ENCODE data around the gene ARHGAP18.

The ARHGAP18 gene

DNA sequence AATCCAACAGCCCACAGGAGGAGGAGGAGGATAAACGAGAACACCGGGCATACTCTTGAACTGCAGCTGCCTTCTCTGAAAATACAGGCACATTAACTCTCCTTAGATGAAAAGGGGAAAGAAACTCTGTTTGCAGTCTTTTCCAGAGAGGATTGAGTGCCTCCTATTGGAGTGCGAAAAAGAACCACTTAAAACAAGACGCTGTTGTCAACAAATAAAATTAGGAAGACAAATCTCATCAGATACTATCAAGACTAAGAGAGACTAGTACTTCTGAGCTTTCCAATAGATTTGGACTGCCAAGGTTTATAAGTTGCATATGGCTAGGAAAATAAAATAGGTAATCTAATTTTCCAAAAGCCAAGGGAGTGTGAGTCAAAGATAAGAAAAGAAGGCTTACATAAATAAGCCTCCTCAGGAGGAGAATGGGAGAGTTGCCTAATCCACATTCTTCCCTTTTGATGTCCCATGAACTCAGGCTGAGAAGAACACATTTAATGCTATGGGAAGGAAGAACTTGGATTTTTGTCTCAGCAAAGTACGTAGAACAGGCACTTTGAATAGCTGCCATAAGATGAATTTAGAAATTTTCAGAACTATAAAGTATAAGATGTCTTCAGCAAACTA, 154.7 kb downstream of the ARHGAP18 start:
- Histone ChIP-seq H4K20me1 (no peaks in the 10 kb centered on the region), H3K9ac (no peak overlapping the region), H3K4me1 (no peaks in the 10 kb centered on the region), H3K36me3 (peaks cover 0 to 81% (median 0%) of the 10 kb centered on the region in 11 experiments; a peak in 4 of 22 replicates), H3K9me3 (replicated peaks in 1 of 11) (peaks cover 0 to 4% (median 0%) of the 10 kb centered on the region in 11 experiments; a peak in 2 of 22 replicates), H3K4me3 (no peak overlapping the region), H3K4me2 (no peak overlapping the region), H3K27ac (no peak overlapping the region), H3K27me3 (no peaks in the 10 kb centered on the region)
- no peak for TF ChIP-seq Cebpa-rat (IDR thresholded peaks at IDR 0.05)

DNA sequence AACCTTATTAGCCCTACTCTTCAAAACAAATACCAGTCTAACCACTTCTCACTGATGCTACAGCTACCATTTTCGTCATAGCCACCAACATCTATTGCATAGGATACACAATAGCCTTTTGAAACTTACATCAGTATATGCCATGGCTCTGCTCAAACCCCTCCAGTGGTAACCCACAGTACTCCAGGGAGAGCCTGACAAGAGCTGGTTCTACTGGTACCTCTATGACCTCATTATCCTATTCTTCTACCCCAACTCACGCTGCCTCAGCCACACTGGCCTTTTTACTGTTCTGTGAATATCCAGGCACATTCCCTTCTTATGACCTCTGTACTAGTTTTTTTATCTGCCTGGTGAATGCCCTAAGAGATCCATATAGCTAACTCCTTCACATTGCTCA, 157.6 kb downstream of the ARHGAP18 start:
- H4K20me1 ChIP-seq: no peaks in the 10 kb centered on the region
- H3K27me3 ChIP-seq: no peaks in the 10 kb centered on the region
- peaks cover 0 to 87% (median 0%) of the 10 kb centered on the region in 11 experiments; a peak in 5 of 22 replicates for H3K36me3 ChIP-seq
- H3K9ac ChIP-seq: no peak overlapping the region
- H3K27ac ChIP-seq: no peak overlapping the region
- no peak for TF ChIP-seq Cebpa-rat (IDR thresholded peaks at IDR 0.05)
- H3K4me1 ChIP-seq: peaks cover 3 to 16% (median 4%) of the 10 kb centered on the region in 10 experiments; a peak in 17 of 20 replicates
- H3K9me3 ChIP-seq (replicated peaks in 1 of 11): no peaks in the 10 kb centered on the region
- H3K4me2 ChIP-seq: no peak overlapping the region
- H3K4me3 ChIP-seq: no peak overlapping the region

DNA sequence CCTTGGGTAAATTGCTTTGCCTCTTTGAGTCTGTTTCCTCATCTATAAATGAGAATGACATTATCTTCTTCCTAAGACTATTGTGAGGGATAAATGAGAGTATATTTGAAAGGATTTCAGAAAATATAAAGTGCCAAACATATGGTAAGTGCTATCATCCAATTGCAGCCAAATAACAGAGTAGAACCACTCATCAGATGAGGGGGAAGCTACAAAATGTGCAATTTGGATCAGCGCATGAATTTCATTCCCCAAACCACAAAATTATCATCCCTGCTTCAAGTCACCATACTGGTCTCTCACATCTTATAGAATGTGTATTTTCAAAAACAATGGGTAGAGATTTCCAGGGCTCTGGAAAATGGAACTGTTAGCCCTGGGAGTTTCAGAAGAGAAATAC, 158.5 kb downstream of the ARHGAP18 start:
- Histone ChIP-seq H4K20me1 (no peaks in the 10 kb centered on the region), H3K4me3 (no peak overlapping the region), H3K9me3 (replicated peaks in 1 of 11) (no peaks in the 10 kb centered on the region), H3K4me2 (no peak overlapping the region), H3K27ac (no peak overlapping the region), H3K9ac (no peak overlapping the region), H3K36me3 (peaks cover 0 to 86% (median 0%) of the 10 kb centered on the region in 11 experiments; a peak in 5 of 22 replicates), H3K4me1 (peaks cover 7 to 23% (median 11%) of the 10 kb centered on the region in 10 experiments; a peak in 17 of 20 replicates), H3K27me3 (no peaks in the 10 kb centered on the region)
- no peak for TF ChIP-seq Cebpa-rat (IDR thresholded peaks at IDR 0.05)

DNA sequence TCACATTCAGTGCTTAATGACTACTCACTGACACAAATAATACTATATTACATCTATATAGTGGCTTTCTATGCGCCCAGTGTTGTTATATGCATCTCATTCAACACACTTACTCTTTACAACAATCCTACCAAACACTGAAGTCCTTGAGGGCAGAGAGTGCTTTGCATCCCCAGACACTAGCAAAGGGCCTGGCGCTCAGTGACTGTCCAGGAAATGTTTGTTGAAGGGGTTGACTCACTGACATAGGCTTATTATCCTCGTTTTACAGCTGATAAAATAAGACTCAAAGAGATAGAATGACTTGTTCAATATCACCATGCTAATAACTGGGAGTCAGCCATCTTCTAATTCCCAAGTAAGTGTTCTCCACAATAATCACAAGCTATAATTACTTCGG, 163.3 kb downstream of the ARHGAP18 start:
- peaks cover 7 to 36% (median 11%) of the 10 kb centered on the region in 10 experiments; a peak in 17 of 20 replicates for H3K4me1 ChIP-seq

DNA sequence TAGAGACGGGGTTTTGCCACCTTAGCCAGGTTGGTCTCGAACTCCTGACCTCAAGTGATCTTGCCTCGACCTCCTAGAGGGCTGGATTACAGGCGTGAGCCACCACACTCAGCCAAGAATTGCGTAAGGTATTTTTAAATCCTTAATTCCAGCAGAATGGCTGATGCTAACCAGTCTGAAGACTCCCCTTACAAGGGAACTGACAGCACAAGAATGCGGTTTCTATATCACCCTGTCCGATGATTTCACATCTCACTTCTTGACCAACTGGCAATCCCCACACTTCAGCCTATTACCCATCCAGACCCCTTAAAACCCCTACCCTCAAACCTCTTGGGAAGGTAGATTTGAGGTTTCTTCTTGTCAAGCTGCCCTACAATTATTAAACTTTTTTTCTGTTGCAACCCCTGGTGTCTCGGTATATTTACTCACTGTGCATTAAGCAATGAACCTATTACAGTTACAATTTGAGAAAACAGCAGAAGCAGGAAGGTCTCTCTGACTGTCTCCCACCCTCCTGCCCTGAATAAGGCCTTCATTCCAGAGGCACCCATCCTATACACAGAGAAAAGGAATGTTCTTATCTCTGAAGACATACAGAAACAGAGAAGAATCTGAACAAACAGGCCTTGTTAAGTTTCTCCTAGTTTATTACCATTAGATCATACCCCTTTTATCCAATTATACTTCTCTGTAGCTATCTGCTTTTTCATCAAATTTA, 164.9 kb downstream of the ARHGAP18 start:
- Histone ChIP-seq H3K4me2 (no peak overlapping the region; a peak in 1 of 22 replicates), H3K9ac (no peak overlapping the region), H4K20me1 (no peaks in the 10 kb centered on the region), H3K36me3 (peaks cover 0 to 68% (median 0%) of the 10 kb centered on the region in 11 experiments; a peak in 5 of 22 replicates), H3K9me3 (replicated peaks in 1 of 11) (no peaks in the 10 kb centered on the region; a peak in 3 of 22 replicates), H3K27me3 (no peaks in the 10 kb centered on the region), H3K4me3 (no peak overlapping the region), H3K27ac (no peak overlapping the region), H3K4me1 (peaks cover 7 to 36% (median 11%) of the 10 kb centered on the region in 10 experiments; a peak in 17 of 20 replicates)
- TF ChIP-seq Cebpa-rat (IDR thresholded peaks at IDR 0.05): peak in 2 of 11 experiments; percentile 21 to 40; a peak in 1 of 22 replicates

More for the DNA sequence above, 163.3 kb downstream of the ARHGAP18 start:
- H3K4me3 ChIP-seq: no peak overlapping the region
- no peaks in the 10 kb centered on the region for H4K20me1 ChIP-seq
- H3K4me2 ChIP-seq: peak overlapping the region in 3 of 11 experiments; percentile 6 to 19 (median 12); a peak in 2 of 22 replicates
- no peak for TF ChIP-seq Cebpa-rat (IDR thresholded peaks at IDR 0.05)
- no peaks in the 10 kb centered on the region; a peak in 3 of 22 replicates for H3K9me3 ChIP-seq (replicated peaks in 1 of 11)
- H3K27me3 ChIP-seq: no peaks in the 10 kb centered on the region
- H3K27ac ChIP-seq: no peak overlapping the region
- H3K9ac ChIP-seq: no peak overlapping the region
- peaks cover 0 to 66% (median 0%) of the 10 kb centered on the region in 11 experiments; a peak in 5 of 22 replicates for H3K36me3 ChIP-seq

DNA sequence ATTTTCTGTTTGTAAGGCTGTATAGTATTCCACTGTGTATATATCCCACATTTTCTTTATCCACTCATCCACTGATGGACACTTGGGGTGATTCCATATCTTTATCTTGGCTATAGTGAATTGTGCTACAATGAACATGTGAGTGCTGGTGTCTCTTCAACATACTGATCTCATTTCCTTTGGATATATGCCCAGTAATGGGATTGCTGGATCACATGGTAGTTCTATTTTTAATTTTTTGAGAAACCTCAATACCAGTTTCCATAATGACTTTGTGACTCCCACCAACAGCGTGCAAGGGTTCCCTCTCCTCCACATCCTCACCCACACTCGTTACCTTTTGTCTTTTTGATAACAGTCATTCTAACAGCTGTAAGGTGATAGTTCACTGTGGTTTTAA, 166.0 kb downstream of the ARHGAP18 start:
- H3K4me3 ChIP-seq: no peak overlapping the region
- H3K36me3 ChIP-seq: peaks cover 0 to 68% (median 0%) of the 10 kb centered on the region in 11 experiments; a peak in 5 of 22 replicates
- no peaks in the 10 kb centered on the region for H4K20me1 ChIP-seq
- peak overlapping the region in 2 of 11 experiments; percentile 10 to 33; a peak in 1 of 22 replicates for H3K4me2 ChIP-seq
- no peaks in the 10 kb centered on the region; a peak in 3 of 22 replicates for H3K9me3 ChIP-seq (replicated peaks in 1 of 11)
- no peak overlapping the region for H3K27ac ChIP-seq
- H3K27me3 ChIP-seq: no peaks in the 10 kb centered on the region
- peaks cover 7 to 35% (median 11%) of the 10 kb centered on the region in 10 experiments; a peak in 17 of 20 replicates for H3K4me1 ChIP-seq
- no peak overlapping the region for H3K9ac ChIP-seq
- no peak for TF ChIP-seq Cebpa-rat (IDR thresholded peaks at IDR 0.05)

DNA sequence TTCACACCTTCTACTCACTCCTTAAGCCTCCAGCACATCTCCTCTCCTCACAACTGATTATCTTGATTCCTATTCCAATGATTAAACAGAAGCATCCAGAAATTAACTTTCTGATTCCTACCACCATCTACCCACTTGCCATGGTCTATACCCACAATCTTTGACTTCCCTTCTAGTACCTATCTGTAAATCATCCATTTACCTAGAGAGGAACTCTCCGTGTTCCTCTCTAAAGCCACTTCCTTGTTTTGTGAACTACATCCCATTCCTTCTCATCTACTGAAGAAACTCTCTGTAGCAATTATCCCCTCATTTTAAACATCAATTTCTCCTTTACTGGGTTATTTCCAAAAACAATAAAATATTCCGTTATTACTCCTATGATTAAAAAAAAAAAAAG, 167.3 kb downstream of the ARHGAP18 start:
- Histone ChIP-seq H3K36me3 (peaks cover 0 to 76% (median 0%) of the 10 kb centered on the region in 11 experiments; a peak in 5 of 22 replicates), H3K4me3 (no peak overlapping the region), H3K27me3 (no peaks in the 10 kb centered on the region), H3K4me1 (peaks cover 7 to 24% (median 9%) of the 10 kb centered on the region in 10 experiments; a peak in 17 of 20 replicates), H3K4me2 (no peak overlapping the region), H3K27ac (no peak overlapping the region), H3K9me3 (replicated peaks in 1 of 11) (no peaks in the 10 kb centered on the region; a peak in 3 of 22 replicates), H4K20me1 (no peaks in the 10 kb centered on the region), H3K9ac (no peak overlapping the region)
- TF ChIP-seq Cebpa-rat (IDR thresholded peaks at IDR 0.05): no peak

DNA sequence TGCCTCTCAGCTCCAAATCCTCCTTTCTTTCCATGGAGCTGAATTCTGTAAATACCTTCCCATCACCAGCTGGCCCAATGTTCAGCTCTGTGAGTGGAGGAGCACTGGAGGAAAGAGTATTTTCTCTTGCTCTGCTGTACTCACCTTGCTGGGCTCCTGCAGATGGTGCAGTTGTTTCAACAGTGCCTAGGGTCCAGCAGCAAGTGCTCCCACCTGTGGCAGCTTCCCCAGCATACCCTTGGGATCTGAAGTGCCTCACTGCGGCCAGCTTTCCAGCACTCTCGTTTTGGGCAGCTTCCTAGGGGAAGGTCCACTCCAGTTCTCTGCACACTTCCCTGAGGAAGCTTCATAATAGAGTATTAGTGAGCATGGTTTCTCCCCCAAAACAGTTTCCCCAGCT, 170.9 kb downstream of the ARHGAP18 start:
- Histone ChIP-seq H3K9me3 (replicated peaks in 1 of 11) (no peaks in the 10 kb centered on the region), H3K36me3 (peaks cover 0 to 81% (median 0%) of the 10 kb centered on the region in 11 experiments; a peak in 5 of 22 replicates), H3K4me3 (no peak overlapping the region), H4K20me1 (no peaks in the 10 kb centered on the region), H3K27me3 (no peaks in the 10 kb centered on the region), H3K4me1 (peaks cover 0 to 3% (median 0%) of the 10 kb centered on the region in 10 experiments; a peak in 4 of 20 replicates), H3K4me2 (no peak overlapping the region), H3K27ac (no peak overlapping the region), H3K9ac (no peak overlapping the region)
- no peak for TF ChIP-seq Cebpa-rat (IDR thresholded peaks at IDR 0.05)

DNA sequence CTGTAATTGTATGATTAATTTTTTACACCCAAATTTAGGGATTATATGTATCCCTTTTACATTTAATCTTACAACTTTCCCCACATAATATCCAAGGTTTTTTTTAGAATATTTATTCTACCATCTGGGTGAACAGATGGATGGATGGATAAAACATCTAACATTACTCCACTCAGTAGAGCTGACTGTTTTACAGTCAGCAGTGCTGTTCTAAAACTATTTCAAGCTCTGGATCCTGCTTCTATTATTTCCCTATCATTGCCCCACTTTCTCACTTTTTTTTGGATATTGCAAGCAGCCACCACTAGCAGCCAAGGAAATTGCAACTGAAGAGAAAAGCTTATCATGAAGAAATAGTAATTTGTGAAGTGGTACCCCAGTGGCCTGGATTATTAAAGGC, 173.7 kb downstream of the ARHGAP18 start:
- H3K36me3 ChIP-seq: peaks cover 0 to 98% (median 0%) of the 10 kb centered on the region in 11 experiments; a peak in 5 of 22 replicates
- no peak overlapping the region for H3K4me3 ChIP-seq
- no peak overlapping the region for H3K9ac ChIP-seq
- no peak for TF ChIP-seq Cebpa-rat (IDR thresholded peaks at IDR 0.05)
- H3K4me1 ChIP-seq: no peaks in the 10 kb centered on the region
- no peaks in the 10 kb centered on the region for H3K27me3 ChIP-seq
- peaks cover 0 to 4% (median 0%) of the 10 kb centered on the region in 11 experiments; a peak in 1 of 22 replicates for H3K9me3 ChIP-seq (replicated peaks in 1 of 11)
- no peak overlapping the region for H3K27ac ChIP-seq
- no peak overlapping the region for H3K4me2 ChIP-seq
- no peaks in the 10 kb centered on the region for H4K20me1 ChIP-seq

All from BLaER1 treated with 17β-estradiol and CSF1 and Interleukin-3, amounts not matched to agents 10 nM and 100 nM (cell line).